ENCODE results near the gene CPM.

The CPM gene

DNA sequence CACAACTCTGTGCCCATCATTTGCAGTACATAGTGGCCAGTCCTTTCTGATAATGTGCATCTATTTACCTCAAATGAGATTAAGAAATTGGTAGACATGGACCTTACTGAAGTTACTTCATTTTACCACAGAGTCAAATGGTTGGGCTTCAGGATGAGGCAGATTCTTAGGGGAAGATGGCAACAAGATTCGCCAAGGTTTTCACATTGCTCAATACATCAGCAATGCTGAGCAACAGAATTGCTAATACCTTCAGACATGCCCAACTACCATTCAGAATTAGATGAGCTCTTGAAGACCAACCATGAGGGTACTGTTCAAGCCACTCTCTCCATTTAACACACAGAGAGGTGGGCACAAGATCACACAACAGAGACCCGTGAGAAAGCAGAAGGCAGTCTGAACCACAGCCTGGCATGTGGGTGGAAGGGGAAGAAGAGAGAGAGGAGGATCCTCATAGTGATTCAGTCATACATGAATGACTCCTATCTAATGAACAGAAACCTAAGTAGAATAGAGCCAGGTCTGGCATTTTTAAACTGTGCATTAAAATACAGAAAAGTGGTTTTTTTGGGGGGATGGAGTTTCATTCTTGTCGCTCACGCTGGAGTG lies 28.5 kb downstream of the CPM start:
- DNase-seq (ENCODE audit: low spot score) = no peak

DNA sequence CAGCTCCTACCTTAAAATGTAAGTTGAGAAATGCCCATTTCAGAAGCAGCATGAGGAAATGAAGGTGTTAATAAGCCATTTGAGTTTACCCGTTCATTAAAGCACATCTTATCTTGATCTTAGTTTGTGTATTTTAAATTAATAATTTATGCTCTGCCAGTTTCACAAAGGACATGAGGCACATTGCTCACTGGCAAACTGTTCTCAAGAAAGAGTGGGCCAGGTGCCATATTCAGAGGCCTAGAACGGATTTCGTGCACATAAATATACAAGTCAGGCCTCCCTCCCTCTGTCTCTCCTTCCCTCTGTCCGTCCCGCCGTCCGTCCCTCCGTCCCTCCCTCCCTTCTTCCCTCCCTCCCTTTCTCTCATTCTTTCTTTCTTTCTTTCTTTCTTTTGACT lies 29.5 kb downstream of the CPM start:
- DNase-seq (ENCODE audit: low spot score) = no peak

DNA sequence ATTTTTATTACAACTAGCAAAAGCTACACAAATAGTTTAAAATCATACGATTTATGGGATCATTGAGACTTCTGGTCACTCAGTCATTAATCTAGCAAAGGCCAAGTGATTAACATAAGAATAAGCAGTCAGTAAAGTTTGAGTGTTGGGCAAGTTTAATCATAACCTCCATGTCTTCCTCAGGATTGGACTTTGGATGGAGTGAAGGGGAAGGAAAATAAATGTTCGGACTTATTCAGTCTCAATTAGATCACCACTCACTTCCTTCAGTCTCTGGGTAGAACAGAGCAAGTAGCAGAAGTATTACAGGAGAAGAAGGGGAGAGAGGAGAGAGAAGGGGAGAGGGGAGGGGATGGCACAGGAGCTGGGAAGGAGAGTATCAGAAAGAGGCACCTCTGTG lies 31.4 kb downstream of the CPM start:
- DNase-seq (ENCODE audit: low spot score) = no peak

DNA sequence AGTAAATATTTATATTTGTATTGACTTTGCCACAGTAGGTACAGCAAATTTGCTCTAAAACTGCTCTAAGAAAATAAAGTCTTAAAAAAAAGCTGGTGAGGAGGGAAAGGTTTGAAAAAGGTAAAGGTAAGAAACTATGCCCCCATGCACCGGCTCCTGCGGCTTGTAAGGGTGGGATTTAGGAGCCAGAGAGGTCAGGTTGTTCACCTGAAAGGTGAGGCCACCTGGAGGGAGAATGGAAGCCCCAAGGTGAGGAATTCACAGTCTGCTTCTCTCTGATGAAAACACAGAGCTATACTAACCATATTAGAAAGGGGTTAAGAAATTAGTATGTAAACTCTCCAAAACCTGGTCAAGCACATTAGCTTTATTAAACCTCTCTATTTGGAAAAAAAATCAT lies 31.8 kb downstream of the CPM start:
- no peak for DNase-seq (ENCODE audit: low spot score)

DNA sequence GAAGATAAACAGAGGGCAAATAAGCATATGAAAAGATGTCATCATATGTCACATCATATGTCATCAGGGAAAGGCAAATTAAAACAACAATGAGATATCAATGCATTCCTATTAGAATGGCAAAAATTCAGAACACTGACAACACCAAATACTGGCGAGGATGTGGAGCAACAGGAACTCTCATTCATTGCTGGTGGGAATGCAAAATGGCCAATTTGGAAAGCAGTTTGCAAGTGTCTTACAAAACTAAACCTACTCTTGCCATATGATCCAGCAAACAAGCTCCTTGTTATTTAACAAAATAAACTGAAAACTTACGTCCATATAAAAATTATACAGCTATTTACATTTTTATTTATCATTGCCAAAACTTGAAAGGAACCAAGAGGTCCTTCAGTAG lies 32.7 kb downstream of the CPM start:
- no peak for DNase-seq (ENCODE audit: low spot score)

DNA sequence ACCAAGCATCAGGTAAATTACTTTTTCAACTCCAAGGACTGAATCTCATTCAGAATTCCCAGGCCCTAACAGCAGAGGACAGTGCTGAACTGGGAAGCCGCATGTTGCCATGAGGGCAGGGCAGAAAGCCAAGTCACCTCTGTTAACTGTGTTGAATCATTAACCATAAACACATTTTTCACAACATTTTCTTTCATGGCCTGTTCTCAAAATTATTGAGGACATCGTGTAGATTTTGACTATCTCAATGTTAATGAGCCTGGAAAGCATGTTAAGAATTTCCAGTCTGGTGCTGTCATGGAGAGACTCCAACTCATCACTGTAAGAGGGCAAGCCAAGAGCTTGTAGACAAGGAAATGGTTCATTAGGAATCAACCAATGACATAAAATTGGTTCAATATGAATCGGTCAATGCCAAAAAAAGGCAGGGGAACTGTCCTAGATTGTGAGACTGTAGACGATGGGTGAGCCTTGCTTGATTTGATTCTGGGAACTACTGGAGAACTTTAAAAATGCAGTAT lies 33.7 kb downstream of the CPM start:
- peak; percentile 39 for DNase-seq (ENCODE audit: low spot score)

DNA sequence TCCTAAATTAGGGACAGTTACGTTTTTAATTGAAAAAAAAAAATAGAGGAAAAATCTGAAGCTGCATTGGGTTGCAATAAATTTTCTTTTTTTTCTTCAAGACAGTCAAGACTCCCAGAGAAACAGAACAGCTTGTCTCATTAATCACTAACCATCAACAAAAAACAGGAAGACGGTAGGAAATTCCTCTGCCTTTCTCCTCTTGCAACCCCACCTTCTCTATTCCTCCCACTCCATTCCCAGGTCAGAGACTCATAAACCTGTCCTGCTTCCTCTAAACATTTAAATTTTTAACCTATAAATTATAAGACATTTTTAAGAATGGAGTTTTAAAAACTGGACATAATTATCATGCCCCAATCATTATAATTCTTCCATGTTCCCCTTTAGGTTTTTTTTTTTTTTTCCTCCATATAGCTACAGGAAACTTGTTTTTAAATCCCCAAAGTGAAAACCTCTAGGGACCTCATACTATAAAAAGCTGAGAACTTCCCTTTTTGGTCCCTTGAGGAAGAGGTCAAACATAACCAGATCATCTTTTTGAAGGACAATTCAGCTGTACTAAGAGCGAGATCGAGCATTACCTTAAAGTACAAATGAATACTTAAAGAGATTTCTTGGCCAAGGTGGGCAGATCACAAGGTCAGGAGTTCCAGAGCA lies 36.0 kb downstream of the CPM start:
- DNase-seq (ENCODE audit: low spot score) = no peak

DNA sequence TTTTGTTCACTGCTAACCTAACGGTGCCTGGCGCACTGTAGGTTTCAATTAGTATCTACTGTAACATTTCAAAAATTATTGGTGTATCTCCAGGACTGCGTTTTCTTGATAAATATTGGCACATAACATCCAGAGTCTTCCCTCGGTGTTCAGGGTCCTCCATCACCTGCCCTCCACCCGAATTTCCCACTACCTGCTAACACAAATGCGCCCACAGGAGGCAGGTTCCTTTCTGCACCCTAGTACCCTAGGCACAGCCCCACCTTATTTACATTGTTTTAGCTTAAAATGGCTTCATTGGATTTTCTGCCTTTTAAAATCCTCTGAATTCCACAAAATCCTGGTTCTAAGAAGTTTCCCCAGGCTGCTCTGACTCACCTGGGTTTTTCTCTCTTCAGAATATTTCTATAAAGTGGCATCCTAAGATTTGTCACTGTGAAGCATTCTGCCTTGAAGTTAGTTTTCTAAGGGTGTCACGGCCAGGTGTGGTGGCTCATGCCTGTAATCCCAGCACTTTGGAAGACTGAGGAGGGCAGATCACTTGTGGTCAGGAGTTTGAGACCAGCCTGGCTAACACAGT lies 38.6 kb downstream of the CPM start:
- DNase-seq (ENCODE audit: low spot score) = no peak

DNA sequence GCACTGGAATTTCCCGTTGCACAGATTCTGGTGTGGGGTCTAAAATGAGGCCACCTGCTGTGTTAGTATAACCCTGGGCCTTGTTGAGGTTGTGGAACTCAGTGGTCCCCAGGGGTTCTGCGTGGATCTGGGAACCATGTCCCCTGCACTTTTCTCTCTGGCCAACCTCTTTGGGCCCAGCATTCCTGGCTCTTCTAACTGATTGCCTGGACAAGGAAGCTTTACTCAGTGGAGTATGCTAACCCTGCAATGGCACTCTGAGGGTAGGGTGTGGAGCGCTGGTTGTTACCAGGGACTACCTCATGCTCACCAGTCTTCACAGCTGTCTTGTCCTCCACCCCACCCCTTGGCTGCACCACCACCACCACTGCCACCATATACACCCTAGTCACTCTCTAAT lies 39.2 kb downstream of the CPM start:
- DNase-seq (ENCODE audit: low spot score) = no peak

DNA sequence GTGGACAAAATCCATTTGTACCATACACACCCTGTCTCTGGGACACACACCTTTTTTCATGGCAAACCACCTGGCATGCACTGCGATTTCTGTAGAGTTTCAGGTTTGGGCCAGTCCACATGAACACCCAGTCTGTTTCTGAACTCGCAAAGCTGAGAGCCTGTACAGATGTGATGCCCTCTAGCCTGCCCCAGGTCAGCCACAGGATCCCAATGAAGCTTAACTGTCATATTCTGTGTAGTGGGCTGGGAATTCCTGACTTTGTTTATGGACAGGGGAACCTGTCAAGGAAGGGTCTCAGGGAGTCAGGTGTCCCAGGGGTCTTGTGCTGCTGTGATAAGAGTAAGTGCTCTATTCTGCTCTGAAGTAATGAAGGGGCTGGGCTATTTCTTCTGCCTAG lies 39.8 kb downstream of the CPM start:
- DNase-seq (ENCODE audit: low spot score) = no peak

DNA sequence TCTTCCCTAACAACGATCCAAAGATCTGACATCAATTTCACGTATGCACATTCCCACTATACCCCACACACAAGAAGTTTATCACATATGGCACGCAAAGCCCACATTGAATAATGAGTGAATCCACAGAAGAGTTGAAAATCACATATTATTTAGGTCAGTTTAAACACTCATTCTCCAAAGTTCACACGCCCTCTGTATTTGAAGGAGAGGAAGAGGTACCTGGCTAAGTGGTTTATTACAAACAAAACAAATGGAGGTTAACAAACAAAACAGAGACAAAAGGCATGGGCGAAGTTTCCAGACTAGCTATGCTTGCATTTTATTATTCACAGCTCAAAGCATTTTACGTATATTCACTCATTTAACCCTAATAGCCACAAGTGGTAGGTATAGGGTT lies 41.8 kb downstream of the CPM start:
- DNase-seq (ENCODE audit: low spot score) = no peak

DNA sequence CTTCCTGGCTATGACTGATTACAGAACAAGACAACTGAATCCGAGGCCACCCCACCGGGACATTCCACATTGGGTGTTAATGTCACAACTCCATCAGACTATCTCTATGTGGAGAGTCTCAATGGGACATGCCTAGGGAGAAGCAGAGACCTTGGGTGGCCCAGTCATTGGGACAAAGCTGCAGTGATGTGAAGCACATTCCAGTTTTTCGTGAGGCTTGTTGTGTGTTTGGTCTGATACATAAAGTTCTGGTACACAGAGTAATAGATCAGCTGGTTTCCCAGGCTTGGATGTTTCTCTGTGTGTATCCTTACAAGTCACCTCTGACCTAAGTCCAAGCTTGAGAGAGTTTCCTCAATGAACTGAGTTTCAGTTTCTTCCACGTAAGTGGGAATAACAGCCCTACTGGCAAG lies 42.3 kb downstream of the CPM start:
- DNase-seq (ENCODE audit: low spot score) = no peak

DNA sequence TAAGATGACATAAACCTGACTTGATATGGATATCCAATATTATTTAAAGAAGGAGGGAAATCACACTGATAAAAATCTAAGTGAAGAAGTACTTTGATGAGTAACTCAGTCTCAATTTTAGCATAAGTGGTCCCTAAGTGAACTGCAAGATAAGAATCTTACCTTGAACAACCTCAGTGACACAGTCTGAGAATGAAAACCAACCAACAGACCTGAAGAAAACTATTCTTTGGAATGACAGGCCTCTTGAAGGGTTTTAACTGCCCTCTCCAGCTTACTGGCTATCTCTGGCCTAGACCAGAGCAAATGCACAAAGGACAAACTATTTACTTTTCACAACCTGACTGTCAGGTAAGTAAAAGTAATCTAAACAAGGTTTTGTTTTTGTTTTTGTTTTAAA lies 44.7 kb downstream of the CPM start:
- DNase-seq (ENCODE audit: low spot score) = no peak

DNA sequence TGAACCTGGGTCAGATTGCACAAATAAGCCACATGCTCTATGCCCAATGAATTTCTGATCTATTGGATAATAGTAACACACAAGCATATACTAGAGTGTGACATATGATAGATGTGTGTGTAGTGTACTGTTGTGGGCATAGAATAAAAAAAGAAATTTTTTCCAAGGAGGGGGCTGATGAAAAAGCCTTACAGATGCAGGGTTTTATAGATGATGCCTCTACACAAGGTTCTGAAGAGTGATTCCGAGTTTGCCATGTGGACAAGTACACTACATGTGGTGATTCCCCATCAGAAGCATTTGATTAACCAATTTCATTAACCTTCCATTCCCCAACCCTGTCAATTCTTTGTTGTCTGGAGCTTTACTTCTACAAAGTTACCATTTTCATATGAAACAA lies 45.3 kb downstream of the CPM start:
- DNase-seq (ENCODE audit: low spot score) = no peak

DNA sequence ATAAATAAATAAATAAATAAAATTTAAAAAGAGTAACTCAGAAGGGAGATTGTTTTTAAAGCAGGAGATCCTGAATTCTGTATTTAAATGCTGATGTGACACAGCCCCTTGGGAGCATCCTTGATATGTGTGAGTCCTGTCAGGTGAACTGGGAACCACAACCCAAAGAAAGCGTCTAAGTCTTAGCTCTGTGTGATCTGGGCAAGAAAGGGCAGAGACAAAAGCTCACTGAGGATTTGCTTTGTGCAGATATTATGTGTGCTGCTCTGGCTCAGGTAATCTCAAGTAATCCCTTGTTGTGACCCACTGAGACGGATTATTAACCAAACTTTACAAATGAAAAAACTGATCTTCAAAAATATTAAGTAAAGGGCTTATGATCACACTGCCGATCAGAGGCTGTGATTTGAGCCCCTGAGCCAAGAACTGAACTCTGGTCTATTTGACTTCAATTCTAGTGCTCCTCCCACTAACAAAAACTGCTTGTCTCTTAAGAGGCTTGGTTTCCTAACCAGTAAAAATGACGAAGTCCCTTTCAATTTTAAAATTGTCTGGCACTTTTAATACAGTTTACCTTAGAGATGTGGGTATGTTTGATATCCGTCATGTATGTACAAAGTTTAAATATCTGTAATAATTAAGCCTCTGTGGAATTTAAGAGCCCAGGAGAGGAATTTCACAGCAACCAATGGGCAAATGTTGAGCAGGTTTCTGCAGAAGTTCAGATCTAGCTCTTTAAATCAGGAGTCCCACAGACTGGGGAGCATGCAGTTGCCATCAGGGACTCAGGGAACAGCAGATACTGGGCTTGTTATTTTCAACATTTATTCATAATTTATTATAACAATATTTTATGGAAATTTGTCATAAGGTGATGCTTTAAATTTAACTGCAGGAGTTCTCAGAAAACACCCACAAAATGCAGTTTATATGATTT lies 46.1 kb downstream of the CPM start:
- no peak for DNase-seq (ENCODE audit: low spot score)

DNA sequence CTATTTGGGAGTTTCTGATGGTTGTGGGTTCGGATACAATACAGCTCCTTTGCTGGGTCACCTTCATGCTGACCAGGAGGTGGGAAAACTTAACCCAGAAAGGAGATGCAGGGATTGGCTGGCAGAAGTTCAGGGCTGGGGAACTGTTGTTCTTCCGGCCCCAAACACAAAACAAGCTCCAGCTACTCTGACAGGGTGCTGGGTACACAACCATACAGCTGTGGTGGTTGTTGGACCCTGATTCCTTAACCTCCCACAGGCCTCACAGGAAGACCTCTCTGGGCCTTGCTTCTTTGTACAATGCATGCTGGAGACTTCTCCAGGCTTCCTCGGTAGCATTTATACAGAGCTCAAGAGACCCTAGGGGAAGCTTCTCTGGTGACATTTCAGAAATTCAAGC lies 47.6 kb downstream of the CPM start:
- no peak for DNase-seq (ENCODE audit: low spot score)

DNA sequence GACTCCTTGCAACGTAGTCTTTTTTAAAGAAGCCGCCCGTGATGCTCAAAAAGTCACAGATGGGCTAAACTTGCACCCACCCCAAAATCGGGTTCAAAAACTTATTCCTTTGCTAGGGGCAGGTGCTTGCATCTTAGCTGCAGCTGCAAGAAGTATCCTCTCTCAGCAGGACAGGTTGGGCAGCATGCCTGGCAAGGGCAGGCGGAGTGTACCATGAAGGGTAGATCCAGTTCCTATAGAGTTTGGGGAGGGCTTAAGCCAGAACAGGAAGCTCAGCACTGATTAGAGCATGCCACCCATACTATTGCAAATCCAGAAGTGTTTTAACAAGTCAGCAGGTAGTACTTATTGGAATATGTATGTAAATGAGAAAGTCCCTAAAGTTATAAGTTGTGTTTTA lies 48.7 kb downstream of the CPM start:
- DNase-seq (ENCODE audit: low spot score) = no peak

DNA sequence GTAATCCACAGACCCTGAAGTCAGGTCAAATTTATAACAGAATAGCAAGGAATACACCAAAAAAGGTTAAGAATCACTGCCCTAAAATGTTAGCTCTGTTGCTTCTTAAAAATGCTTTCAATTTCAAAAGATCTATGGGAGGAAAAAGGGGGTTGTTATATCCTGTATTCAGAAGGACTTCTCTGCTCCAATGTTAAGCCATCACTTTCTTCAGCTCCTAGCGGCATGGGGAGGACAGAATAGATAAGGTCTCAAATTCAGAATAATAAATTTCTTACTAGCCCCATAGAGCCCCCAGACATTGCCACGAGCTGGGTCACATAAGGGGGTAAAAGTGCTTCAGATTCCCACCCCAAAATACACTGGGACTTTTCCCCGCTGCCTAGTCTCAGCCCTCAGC lies 49.8 kb downstream of the CPM start:
- no peak for DNase-seq (ENCODE audit: low spot score)

DNA sequence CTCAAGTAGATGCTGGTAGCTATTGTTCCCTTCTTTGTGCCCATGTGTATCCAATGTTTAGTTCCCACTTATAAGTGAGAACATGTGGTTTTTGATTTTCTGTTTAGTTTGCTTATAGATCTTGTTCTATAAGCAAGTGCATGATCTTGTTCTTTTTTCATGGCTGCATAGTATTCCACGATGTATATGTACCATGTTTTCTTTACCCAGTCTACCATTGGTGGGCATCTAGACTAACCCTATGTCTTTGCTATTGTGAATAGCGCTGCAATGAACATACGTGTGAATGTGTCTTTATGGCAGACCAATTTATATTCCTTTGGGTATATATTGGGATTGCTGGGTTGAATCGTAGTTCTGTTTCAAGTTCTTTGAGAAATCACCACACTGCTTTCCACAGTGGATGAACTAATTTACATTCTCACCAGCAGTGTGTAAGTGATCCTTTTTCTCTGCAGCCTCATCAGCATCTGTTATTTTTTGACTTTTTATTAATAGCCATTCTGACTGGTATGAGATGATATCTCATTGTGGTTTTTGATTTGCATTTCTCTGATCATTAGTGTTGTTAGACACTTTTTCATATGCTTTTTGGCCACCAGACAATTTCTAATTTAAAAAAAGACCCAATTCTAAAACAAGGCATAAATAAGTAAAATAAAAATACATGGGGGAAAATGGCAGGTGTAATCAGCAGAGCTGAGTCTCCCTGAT lies 50.6 kb downstream of the CPM start:
- DNase-seq (ENCODE audit: low spot score) = no peak

DNA sequence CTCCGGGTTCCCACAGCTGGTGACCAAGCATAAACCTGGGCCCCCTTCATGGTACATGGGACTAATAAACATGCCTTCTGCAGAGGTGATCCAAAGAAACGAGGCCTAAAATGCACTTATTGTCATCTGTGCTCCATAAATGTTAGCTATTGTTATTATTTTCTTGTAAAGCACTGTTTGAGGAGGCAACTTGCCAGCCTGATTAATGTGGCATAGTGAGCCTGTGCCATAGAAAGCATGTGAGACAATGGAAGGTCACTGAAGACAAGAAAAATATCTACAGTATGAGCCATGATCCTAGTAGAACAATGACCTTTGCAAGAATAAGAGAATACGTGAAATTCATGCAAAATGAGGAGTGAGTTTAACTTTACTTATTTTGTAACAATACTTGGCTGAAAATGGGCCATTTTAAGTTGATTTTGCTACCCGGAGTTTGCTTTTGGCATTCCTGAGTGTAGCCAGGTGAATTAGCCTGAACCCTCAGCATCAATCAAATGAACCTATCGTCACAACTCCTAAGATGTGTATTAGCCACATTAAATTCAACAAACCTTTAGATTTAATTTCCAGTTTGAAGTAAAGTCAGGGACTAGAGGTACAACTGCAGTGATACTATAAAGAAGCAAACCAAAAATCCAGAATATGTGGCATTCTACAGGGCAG lies 52.2 kb downstream of the CPM start:
- DNase-seq (ENCODE audit: low spot score) = peak; percentile 58

DNA sequence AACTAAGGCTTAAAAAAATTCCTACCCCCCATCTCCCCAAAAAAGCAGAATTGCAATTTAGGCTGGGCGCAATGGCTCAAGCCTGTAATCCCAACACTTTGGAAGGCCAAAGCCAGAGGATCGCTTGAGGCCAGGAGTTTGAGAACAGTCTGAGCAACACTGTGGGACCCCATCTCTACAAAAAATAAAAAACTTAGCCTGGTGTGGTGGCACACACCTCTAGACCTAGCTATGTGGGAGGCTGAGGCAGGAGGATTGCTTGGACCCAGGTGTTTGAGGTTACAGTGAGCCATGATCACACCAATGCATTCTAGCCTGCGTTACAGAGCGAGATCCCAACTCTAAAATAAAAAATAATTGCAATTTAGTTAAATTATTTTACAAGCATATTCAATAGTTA lies 54.1 kb downstream of the CPM start:
- no peak for DNase-seq (ENCODE audit: low spot score)
